Stimulated activated CD4-positive, alpha-beta T cell treated with anti-CD3 and anti-CD28 coated beads, Interleukin-15, amount 100 ng/mL, for 24 hours (primary cell): ENCODE measurements around the gene CRMP1.

Source experiments
- DNase-seq: peaks from one replicate; pipeline ENCODE4 v3.0.0-alpha.2; 2020

The CRMP1 gene

GRCh38 chr4:5919044-5919443 lies 26.2 kb upstream of the CRMP1 start:
- DNase-seq: no peak

- DNase-seq: no peak
These were observed 25.6 kb upstream of the CRMP1 start for GRCh38 chr4:5918331-5918985.

- no peak for DNase-seq
These were observed 24.8 kb upstream of the CRMP1 start for GRCh38 chr4:5917672-5918071.

GRCh38 chr4:5916229-5916628 lies 23.3 kb upstream of the CRMP1 start:
- no peak for DNase-seq

- no peak for DNase-seq
These were observed 20.6 kb upstream of the CRMP1 start for GRCh38 chr4:5913454-5913853.

- DNase-seq: no peak
These were observed 19.7 kb upstream of the CRMP1 start for GRCh38 chr4:5912614-5913019.

- DNase-seq: no peak
These were observed 16.1 kb upstream of the CRMP1 start for GRCh38 chr4:5908876-5909427.

- DNase-seq: no peak
These were observed 13.3 kb upstream of the CRMP1 start for GRCh38 chr4:5906191-5906590.

GRCh38 chr4:5905714-5906113 lies 12.8 kb upstream of the CRMP1 start:
- no peak for DNase-seq

- no peak for DNase-seq
These were observed 8.0 kb upstream of the CRMP1 start for GRCh38 chr4:5900844-5901243.

- no peak for DNase-seq
These were observed 7.0 kb upstream of the CRMP1 start for GRCh38 chr4:5899881-5900280.

GRCh38 chr4:5899396-5899795 lies 6.5 kb upstream of the CRMP1 start:
- no peak for DNase-seq

GRCh38 chr4:5897674-5898073 lies 4.8 kb upstream of the CRMP1 start:
- no peak for DNase-seq

GRCh38 chr4:5895287-5895686 lies 2.4 kb upstream of the CRMP1 start:
- no peak for DNase-seq

- DNase-seq: no peak
These were observed 1.4 kb upstream of the CRMP1 start for GRCh38 chr4:5894266-5894665.

- no peak for DNase-seq
These were observed 705 bp upstream of the CRMP1 start for GRCh38 chr4:5893591-5893990.

- no peak for DNase-seq
These were observed 423 bp downstream of the CRMP1 start for GRCh38 chr4:5892323-5893003.

GRCh38 chr4:5891563-5892322 lies 1.1 kb downstream of the CRMP1 start:
- DNase-seq: no peak

GRCh38 chr4:5890063-5890727 lies 2.7 kb downstream of the CRMP1 start:
- peak; percentile 11 for DNase-seq

- no peak for DNase-seq
These were observed 3.7 kb downstream of the CRMP1 start for GRCh38 chr4:5889002-5889696.

- no peak for DNase-seq
These were observed 4.5 kb downstream of the CRMP1 start for GRCh38 chr4:5888222-5889001.
